CD4-positive, alpha-beta T cell treated with Interleukin-4 for 4 hours (primary cell): ENCODE results near the gene ATP8A1.
A peak's percentile ranks its signal among the peaks of the same experiment; 100 is the strongest.
"Not testable (repeated sequence)": the region's sequence is repeated elsewhere in the genome, so short reads cannot be mapped to it uniquely, and the experiment has no call there.

Source experiments
- DNase-seq: peaks from one replicate; pipeline ENCODE4 v3.0.0-alpha.2; 2020

Gene ATP8A1

GRCh38 chr4:42397635-42398170, 259.2 kb downstream of the ATP8A1 start:
- DNase-seq = no peak

GRCh38 chr4:42396752-42397634, 259.9 kb downstream of the ATP8A1 start, which contains the start of gene SHISA3:
Gene SHISA3 (plus strand): TSS chr4:42397488. CDS start chr4:42398057, 569 bp downstream.
- DNase-seq = no peak

DNA sequence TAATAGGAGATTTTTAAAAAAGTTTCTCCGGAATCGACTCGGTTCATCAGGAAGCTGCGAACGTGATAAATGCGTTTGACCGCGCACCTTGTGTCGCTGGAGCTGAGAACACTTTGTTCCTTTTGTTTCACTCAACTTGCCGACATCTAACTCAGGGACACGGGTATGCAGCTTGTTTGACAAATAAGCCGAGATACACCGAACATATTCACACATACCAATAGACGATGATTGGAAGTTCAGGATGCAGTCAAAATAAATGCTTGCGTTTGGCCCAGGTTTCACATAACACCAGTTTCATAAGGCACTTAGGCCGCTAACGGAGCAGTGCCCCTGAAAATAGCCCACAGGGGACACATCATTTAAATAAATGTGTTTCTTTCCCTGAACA, 260.5 kb downstream of the ATP8A1 start:
- DNase-seq = no peak

GRCh38 chr4:42395595-42395994, 261.3 kb downstream of the ATP8A1 start:
- DNase-seq = no peak

DNA sequence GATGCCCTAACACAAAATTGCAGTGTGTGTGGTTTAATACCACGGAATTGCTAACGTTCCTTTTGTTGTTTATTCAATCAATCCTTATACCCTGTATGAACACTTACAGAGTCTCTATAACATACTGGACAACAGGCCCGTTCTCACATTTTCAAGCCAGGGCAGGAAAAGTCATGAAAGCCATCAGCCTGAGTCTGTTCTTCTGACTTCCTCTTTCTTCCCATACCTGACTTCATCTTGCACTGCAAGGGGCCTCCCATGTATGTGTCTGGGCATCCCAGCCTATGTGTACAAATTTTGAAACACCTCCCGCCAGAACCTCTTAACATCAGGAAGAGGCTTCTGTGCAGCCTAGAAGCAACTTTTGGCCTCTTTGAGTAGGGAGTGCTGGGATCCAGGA, 264.5 kb downstream of the ATP8A1 start:
- DNase-seq = no peak

- no peak for DNase-seq
Measured at GRCh38 chr4:42391981-42392380, 264.9 kb downstream of the ATP8A1 start.

GRCh38 chr4:42391355-42391664, 265.6 kb downstream of the ATP8A1 start:
- no peak for DNase-seq

DNA sequence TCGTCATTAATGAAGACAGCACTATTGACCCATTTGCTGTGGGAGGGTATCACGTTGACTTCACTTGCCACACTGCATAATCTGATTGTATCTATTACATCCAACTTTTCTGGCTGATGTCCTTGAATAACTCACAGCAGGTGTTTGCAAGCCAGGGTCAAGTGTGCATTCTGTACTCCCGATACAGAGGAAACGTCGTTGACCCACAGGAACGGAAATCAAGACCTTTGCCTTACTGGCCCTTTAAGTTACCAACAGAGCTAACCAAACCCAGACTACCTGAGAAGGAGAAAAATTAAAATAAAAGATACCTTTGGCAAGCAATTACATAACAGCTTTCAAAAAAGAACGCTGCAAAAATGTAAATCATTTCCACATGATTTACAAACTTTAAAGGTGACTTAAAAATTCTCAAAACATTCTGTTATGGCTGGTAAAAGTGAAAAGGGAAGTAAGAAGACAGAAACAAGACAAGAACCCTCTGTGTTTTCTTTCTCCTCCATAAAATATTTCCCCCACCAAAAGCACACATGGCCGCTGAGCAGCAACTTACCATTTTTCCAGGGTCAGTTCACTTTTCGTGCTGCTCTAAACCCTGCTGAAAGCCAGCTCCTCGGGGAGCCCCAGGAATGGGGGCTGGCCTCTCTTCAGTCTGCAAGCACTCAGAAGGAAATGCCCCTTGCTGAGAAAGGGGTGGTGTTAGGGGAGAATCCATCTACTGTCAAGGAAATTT, 266.1 kb downstream of the ATP8A1 start:
- DNase-seq = no peak

GRCh38 chr4:42385516-42385915, 271.4 kb downstream of the ATP8A1 start:
- DNase-seq = no peak

DNA sequence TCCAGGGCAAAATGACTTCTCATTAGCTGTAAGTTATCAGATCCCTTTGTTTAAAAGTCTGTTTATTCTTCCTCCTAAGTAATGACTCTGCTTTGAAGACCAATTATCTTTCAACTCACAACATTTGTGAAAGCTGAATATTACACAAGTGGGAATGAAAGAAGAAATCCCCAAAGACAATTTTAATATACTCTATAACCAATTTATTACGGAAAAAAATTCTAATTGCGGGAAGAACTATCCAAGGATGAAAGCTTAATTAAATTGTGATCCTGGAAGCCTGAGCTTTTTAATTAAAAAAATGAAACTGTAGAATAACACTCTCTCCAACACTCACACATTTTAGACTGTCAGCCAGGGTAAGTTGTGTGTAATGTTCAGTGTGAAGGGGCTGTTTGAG, 275.2 kb downstream of the ATP8A1 start:
- DNase-seq = no peak

DNA sequence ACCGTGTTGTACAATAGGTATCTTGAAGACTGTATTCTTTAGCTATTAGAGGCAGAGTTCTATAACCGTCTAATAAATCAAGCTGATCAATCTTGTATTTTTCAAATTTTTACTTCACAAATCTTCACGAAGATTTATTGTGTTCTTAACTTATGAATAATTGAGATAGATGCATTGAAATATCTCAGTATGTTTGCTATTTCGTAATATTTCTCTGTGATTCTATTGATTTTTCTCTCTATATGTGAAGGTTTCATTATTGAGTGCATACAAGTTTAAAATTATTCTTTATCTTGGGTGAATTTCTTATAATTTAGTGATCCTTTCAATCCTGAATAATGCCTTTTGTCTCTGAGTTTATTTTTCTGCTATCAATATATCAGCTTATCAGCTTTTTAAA, 279.4 kb downstream of the ATP8A1 start:
- DNase-seq = no peak

DNA sequence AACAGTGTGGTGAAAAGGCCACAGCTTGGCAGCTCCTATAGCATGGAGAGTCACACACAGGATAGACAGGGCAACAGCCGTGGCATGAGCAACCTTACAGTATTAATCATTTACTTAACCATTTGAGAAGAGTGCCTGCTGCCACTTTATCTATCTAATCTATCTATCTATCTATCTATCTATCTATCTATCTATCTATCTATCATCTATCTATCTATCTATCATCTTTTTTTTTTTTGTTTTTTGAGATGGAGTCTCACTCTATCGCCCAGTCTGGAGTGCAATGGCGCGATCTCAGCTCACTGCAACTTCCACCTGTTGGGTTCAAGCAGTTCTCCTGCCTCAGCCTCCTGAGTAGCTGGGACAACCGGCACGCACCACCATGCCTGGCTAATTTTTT, 284.6 kb downstream of the ATP8A1 start:
- DNase-seq = not testable (repeated sequence)

- DNase-seq = peak; percentile 6
Measured at GRCh38 chr4:42371305-42372252, 285.3 kb downstream of the ATP8A1 start.

GRCh38 chr4:42369489-42369888, 287.4 kb downstream of the ATP8A1 start:
- DNase-seq = no peak

DNA sequence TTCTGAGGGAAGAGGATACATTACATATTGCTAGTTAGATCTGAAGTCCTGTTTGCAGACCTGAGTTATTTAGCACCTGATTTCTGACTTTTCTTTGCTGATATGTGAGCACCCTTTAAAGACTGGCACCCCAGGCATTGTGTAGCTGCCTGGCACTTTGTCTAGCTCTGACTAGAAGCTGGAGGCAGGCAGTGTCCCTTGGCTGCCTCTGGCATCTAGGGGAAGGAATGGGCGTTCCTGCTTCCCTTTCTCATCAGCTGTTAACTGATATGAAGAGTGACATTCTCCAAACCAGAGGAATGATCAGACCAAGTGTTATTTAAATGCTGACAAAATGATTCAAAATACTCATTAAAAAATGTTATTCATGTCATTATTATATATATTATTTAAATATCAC, 289.9 kb downstream of the ATP8A1 start:
- no peak for DNase-seq

DNA sequence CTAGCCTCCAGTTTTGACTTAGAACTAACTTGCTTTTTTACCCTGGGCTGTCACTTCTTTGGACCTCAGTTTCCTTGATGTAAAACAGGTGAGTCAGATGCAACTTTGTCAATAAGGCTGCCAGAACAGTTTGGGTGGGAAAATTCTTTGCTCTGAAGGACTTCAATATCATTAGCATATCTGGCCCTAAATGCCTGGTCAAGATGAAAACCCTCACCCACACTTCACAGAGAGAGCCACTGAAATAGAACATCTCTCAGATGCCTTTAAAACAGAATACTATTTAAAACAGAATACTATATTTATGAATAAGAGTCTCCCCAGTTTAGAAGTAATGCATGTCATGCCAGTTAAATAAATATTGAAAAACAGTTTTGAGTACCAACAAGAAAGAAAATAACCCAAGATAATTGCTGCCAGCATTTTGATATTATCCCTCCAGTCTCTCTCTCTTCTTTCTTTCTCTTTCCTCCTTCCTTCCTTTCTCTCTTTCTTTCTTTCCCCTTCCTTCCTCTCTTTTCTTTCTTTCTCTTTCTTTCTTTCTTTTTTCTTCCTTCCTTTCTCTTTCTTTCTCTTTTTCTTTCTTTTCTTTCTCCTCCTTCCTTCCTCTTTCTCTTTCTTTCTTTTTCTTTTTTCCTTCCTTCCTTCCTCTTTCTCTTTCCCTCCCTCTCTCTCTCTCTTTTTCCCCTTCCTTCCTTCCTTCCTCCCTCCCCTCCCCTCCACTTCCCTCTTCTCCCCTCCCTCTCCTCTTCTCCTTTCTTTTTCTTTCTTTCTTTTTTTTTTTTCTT, 292.4 kb downstream of the ATP8A1 start:
- DNase-seq = no peak

GRCh38 chr4:42363614-42364013, 293.3 kb downstream of the ATP8A1 start:
- no peak for DNase-seq

DNA sequence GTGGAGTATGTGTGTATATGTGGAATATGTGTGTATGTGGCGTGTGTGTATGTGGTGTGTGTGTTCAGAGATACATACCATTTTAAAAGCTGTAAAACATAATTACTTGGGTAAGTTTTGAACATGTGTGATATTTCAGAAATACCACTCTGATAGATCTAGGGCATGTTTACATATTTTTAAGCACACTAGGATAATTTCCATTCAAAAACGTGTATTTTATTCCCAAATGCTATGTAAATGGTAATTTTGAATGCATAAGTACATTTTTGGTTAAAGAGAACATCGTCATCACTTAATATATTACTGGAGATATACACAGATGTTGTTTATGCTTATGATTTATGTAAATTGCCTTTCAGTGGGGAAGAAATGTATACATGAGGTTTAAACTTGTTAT, 294.3 kb downstream of the ATP8A1 start:
- DNase-seq = no peak

GRCh38 chr4:42361456-42361855, 295.4 kb downstream of the ATP8A1 start:
- DNase-seq = no peak

- no peak for DNase-seq
Measured at GRCh38 chr4:42360256-42360669, 296.6 kb downstream of the ATP8A1 start.

GRCh38 chr4:42359711-42360110, 297.2 kb downstream of the ATP8A1 start:
- no peak for DNase-seq
